ENCODE measurements around the gene KCTD2.

DNA sequence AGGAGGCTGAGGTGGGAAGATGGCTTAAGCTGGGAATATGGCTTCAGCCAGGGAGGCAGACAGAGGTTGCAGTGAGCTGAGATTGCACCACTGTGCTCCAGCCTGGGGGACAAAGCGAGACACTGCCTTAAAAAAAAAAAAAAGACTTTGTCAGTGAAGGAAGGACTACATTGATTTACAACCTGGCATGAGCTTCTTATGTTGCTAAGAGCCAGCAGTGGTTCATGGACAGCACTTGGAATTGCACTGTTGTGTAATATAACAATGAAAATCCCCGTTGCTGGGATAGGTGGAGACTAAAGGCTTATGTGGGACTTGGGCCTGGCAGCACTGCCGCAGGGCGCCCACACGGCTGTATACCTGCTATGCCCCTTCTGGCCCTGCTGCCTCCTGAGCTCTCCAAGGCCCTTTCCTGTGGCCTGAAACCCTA lies 26.6 kb downstream of the KCTD2 start:
- TF ChIP-seq, protein P1, sequence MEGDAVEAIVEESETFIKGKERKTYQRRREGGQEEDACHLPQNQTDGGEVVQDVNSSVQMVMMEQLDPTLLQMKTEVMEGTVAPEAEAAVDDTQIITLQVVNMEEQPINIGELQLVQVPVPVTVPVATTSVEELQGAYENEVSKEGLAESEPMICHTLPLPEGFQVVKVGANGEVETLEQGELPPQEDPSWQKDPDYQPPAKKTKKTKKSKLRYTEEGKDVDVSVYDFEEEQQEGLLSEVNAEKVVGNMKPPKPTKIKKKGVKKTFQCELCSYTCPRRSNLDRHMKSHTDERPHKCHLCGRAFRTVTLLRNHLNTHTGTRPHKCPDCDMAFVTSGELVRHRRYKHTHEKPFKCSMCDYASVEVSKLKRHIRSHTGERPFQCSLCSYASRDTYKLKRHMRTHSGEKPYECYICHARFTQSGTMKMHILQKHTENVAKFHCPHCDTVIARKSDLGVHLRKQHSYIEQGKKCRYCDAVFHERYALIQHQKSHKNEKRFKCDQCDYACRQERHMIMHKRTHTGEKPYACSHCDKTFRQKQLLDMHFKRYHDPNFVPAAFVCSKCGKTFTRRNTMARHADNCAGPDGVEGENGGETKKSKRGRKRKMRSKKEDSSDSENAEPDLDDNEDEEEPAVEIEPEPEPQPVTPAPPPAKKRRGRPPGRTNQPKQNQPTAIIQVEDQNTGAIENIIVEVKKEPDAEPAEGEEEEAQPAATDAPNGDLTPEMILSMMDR (IDR thresholded peaks at IDR 0.05), result no peak
- no peak for TF ChIP-seq SIN3A (IDR thresholded peaks at IDR 0.05; ENCODE audit: borderline replicate concordance, insufficient read depth, low read depth, low read length)
- no peak for TF ChIP-seq POLR2AphosphoS5 (IDR thresholded peaks at IDR 0.05; ENCODE audit: low read depth, low read length)
- TF ChIP-seq REST (IDR thresholded peaks at IDR 0.05; ENCODE audit: insufficient read depth in 1 of 2, low read depth in 2 of 2, low read length in 1 of 2), result no peak
- no peak for TF ChIP-seq TCF7L2 (IDR thresholded peaks at IDR 0.05; ENCODE audit: low read depth, low read length)

All from Panc1 (cell line).